H1 (cell line): Measurements from ENCODE around the gene INPP5B. TPM values are rescaled to one million over a fixed set of nuclear protein-coding genes. Genes with fewer than 3 reads are reported as not detected.

ENCODE experiments used
- CTCF ChIA-PET: fragments of 300-600 bp; sonication (Branson Sonifier 250); formaldehyde crosslinking; loops from one replicate; lab custom pipeline; 2021; ENCODE audit not compliant: partially characterized antibody; lab: Charles Lee
- POLR2A ChIA-PET: fragments of 300-600 bp; sonication (Branson Sonifier 250); formaldehyde crosslinking; loops from one replicate; lab custom pipeline; 2021; ENCODE audit warnings: inconsistent platforms; ENCODE audit not compliant: partially characterized antibody; lab: Charles Lee
- DNase-seq, 2 experiments: peaks; one replicate each; pipeline versions ENCODE4 v3.0.0 to v3.0.0-alpha.2; 2010 to 2022; ENCODE audit warnings: low spot score in 2 of 2, low read depth in 1 of 2, mixed read lengths in 1 of 2
- FAIRE-seq: peaks from 2 replicates; lab custom pipeline; 2011; peaks lifted over from hg19 to GRCh38; lab: Jason Lieb, UNC
- H2AFZ ChIP-seq: 2 replicates; pipeline ENCODE4 v1.8.1; 2012; ENCODE audit warnings: low read length, inconsistent platforms
- H2AK5ac ChIP-seq: 2 replicates; pipeline ENCODE4 v1.6.1; 2013; ENCODE audit warnings: low read depth, low read length
- H2BK120ac ChIP-seq: replicated peaks from 2 replicates; pipeline ENCODE3; 2013; ENCODE audit warnings: low read depth, low read length, inconsistent platforms
- H2BK12ac ChIP-seq: 2 replicates; pipeline ENCODE4 v1.6.1; 2013; ENCODE audit warnings: low read depth, low read length
- H2BK15ac ChIP-seq: 2 replicates; pipeline ENCODE4 v1.6.1; 2013; ENCODE audit warnings: low read length
- H2BK20ac ChIP-seq: 2 replicates; pipeline ENCODE4 v1.6.1; 2013; ENCODE audit warnings: low read length
- H2BK5ac ChIP-seq: 2 replicates; pipeline ENCODE4 v1.6.1; 2013; ENCODE audit warnings: low read depth, low read length
- H3K14ac ChIP-seq: 2 replicates; pipeline ENCODE4 v1.6.1; 2013; ENCODE audit warnings: inconsistent platforms; ENCODE audit not compliant: insufficient read length
- H3K18ac ChIP-seq: 2 replicates; pipeline ENCODE4 v1.6.1; 2013; ENCODE audit warnings: low read length; ENCODE audit errors: extremely low read depth
- H3K23ac ChIP-seq: 2 replicates; pipeline ENCODE4 v1.6.1; 2013; ENCODE audit warnings: inconsistent platforms; ENCODE audit not compliant: insufficient read length
- H3K23me2 ChIP-seq: 2 replicates; pipeline ENCODE4 v1.6.1; 2013; ENCODE audit warnings: low read depth, low read length
- H3K27ac ChIP-seq: 2 replicates; pipeline ENCODE4 v1.6.1; 2011; ENCODE audit warnings: low read depth, low read length, inconsistent platforms
- H3K27me3 ChIP-seq, 4 experiments: replicated peaks in 1 of 4; 1 replicate in 1 of 4; 2 replicates in 3 of 4; pipeline versions ENCODE4 v1.6.1 to v1.8.1; 2011 to 2013; ENCODE audit warnings: low read length in 3 of 4, mild to moderate bottlenecking in 3 of 4, inconsistent platforms in 2 of 4, mixed read lengths in 2 of 4, moderate library complexity in 1 of 4; ENCODE audit not compliant: control insufficient read depth in 3 of 4, insufficient read depth in 3 of 4; ENCODE audit errors: extremely low read depth in 1 of 4
- H3K36me3 ChIP-seq, 4 experiments: 2 replicates each; pipeline versions ENCODE4 v1.6.1 to v1.8.1; 2011 to 2013; ENCODE audit warnings: mild to moderate bottlenecking in 4 of 4, low read length in 3 of 4, moderate library complexity in 2 of 4, control low read depth in 1 of 4, inconsistent platforms in 1 of 4; ENCODE audit not compliant: insufficient read depth in 4 of 4, control insufficient read depth in 2 of 4
- H3K4ac ChIP-seq: replicated peaks from 2 replicates; pipeline ENCODE3; 2013; ENCODE audit warnings: low read length, low read depth, mixed read lengths, inconsistent platforms; ENCODE audit not compliant: insufficient read length
- H3K4me1 ChIP-seq, 4 experiments: replicated peaks in 1 of 4; 1 replicate in 1 of 4; 2 replicates in 3 of 4; pipeline versions ENCODE4 v1.6.1 to v1.8.1; 2011 to 2013; ENCODE audit warnings: low read length in 3 of 4, inconsistent platforms in 2 of 4, mixed read lengths in 1 of 4; ENCODE audit not compliant: insufficient read depth in 4 of 4, control insufficient read depth in 3 of 4
- H3K4me2 ChIP-seq, 2 experiments: 2 replicates each; pipeline versions ENCODE4 v1.6.1 to v1.8.1; 2011 to 2013; ENCODE audit warnings: low read depth in 2 of 2, low read length in 2 of 2, control low read depth in 1 of 2, inconsistent platforms in 1 of 2, mild to moderate bottlenecking in 1 of 2; ENCODE audit not compliant: insufficient read depth in 1 of 2
- H3K4me3 ChIP-seq, 4 experiments: fragments of 200-600, 300-600 bp in 1 of 4; sonication (generic), shearing (Covaris generic), sonication (Bioruptor Twin) in 1 of 4; 2 replicates each; pipeline versions ENCODE4 v1.5.1 to v1.8.1; 2011 to 2016; ENCODE audit warnings: low read length in 4 of 4, low read depth in 3 of 4, control low read depth in 2 of 4, inconsistent platforms in 2 of 4, mild to moderate bottlenecking in 2 of 4, mixed read lengths in 1 of 4, moderate library complexity in 1 of 4; ENCODE audit not compliant: insufficient read depth in 2 of 4; ENCODE audit errors: extremely low read depth in 1 of 4
- H3K56ac ChIP-seq: replicated peaks from 2 replicates; pipeline ENCODE3; 2013; ENCODE audit warnings: low read depth, mild to moderate bottlenecking, mixed read lengths, low read length, inconsistent platforms; ENCODE audit not compliant: insufficient read length
- H3K79me1 ChIP-seq: 2 replicates; pipeline ENCODE4 v1.6.1; 2013; ENCODE audit warnings: low read depth, low read length, control low read depth
- H3K79me2 ChIP-seq, 2 experiments: 2 replicates each; pipeline versions ENCODE4 v1.6.1 to v1.8.1; 2012 to 2013; ENCODE audit warnings: low read length in 2 of 2, mild to moderate bottlenecking in 2 of 2, inconsistent platforms in 1 of 2; ENCODE audit not compliant: insufficient read depth in 2 of 2, control insufficient read depth in 1 of 2
- H3K9ac ChIP-seq, 4 experiments: replicated peaks in 1 of 4; 1 replicate in 1 of 4; 2 replicates in 3 of 4; pipeline versions ENCODE4 v1.6.1 to v1.8.1; 2011 to 2013; ENCODE audit warnings: low read depth in 3 of 4, low read length in 3 of 4, control low read depth in 2 of 4, mild to moderate bottlenecking in 2 of 4, moderate library complexity in 2 of 4, inconsistent platforms in 1 of 4; ENCODE audit errors: extremely low read depth in 1 of 4
- H3K9me3 ChIP-seq, 2 experiments: 2 replicates each; pipeline versions ENCODE4 v1.6.1 to v1.8.1; 2012 to 2013; ENCODE audit warnings: mild to moderate bottlenecking in 2 of 2, moderate library complexity in 2 of 2, control low read depth in 1 of 2, inconsistent platforms in 1 of 2, low read depth in 1 of 2, low read length in 1 of 2, mixed read lengths in 1 of 2; ENCODE audit not compliant: insufficient read depth in 2 of 2
- H4K20me1 ChIP-seq, 2 experiments: replicated peaks in 1 of 2; 2 replicates each; pipeline versions ENCODE3 to v1.8.1; 2011 to 2013; ENCODE audit warnings: inconsistent platforms in 2 of 2, low read length in 2 of 2, mild to moderate bottlenecking in 1 of 2; ENCODE audit not compliant: insufficient read depth in 2 of 2, control insufficient read depth in 1 of 2
- H4K5ac ChIP-seq: 2 replicates; pipeline ENCODE4 v1.6.1; 2013; ENCODE audit warnings: low read length, low read depth, mixed read lengths, inconsistent platforms; ENCODE audit not compliant: insufficient read length
- H4K8ac ChIP-seq: 2 replicates; pipeline ENCODE4 v1.8.0; 2013; ENCODE audit warnings: mild to moderate bottlenecking, moderate library complexity, low read length, inconsistent platforms; ENCODE audit not compliant: insufficient read depth; ENCODE audit errors: extremely low read depth
- H4K91ac ChIP-seq: replicated peaks from 2 replicates; pipeline ENCODE3; 2013; ENCODE audit warnings: low read length, mixed read lengths, inconsistent platforms; ENCODE audit not compliant: insufficient read length
- GTF2F1 ChIP-seq: IDR thresholded peaks from 2 replicates; pipeline ENCODE4 v1.6.1; 2012; ENCODE audit warnings: low read depth, low read length, improper control_type of control experiment, borderline replicate concordance
- KDM5A ChIP-seq: fragments of 200-600 bp; IDR thresholded peaks from 2 replicates; pipeline ENCODE4 v1.7.1; 2012; ENCODE audit warnings: mild to moderate bottlenecking, low read length, inconsistent platforms, mixed read lengths
- RNF2 ChIP-seq: fragments of 200-900, 300-1000 bp; sonication (generic); IDR thresholded peaks from 2 replicates; pipeline ENCODE4 v1.7.1; 2016; ENCODE audit warnings: borderline replicate concordance, low read depth, mild to moderate bottlenecking, antibody characterized with exemption, low read length; ENCODE audit not compliant: poor library complexity, severe bottlenecking; ENCODE audit errors: missing control alignments
- SIN3A ChIP-seq, 2 experiments: IDR thresholded peaks in 1 of 2; conservative IDR thresholded peaks in 1 of 2; 2 replicates each; pipeline ENCODE4 v1.6.1; 2011 to 2012; ENCODE audit warnings: low read length in 2 of 2, improper control_type of control experiment in 1 of 2, low read depth in 1 of 2, mild to moderate bottlenecking in 1 of 2
- SP2 ChIP-seq: IDR thresholded peaks from 2 replicates; pipeline ENCODE4 v1.6.1; 2012; ENCODE audit warnings: mild to moderate bottlenecking, low read length, inconsistent platforms
- TAF1 ChIP-seq: IDR thresholded peaks from 2 replicates; pipeline ENCODE4 v1.6.1; 2011; ENCODE audit warnings: mild to moderate bottlenecking, low read depth, low read length
- USF2 ChIP-seq: IDR thresholded peaks from 2 replicates; pipeline ENCODE4 v1.6.1; 2011; ENCODE audit warnings: low read length, improper control_type of control experiment
- YY1 ChIP-seq: IDR thresholded peaks from 2 replicates; pipeline ENCODE4 v1.6.1; 2011; ENCODE audit warnings: low read depth, mild to moderate bottlenecking, low read length
- WGBS, 2 experiments: shearing (Covaris generic) in 1 of 2; methylation state at CpG; one replicate each; pipeline versions ENCODE4 v1.1.6 to v1.1.7; 2013 to 2015; ENCODE audit warnings: low lambda C conversion rate in 2 of 2, mixed read lengths in 2 of 2, inconsistent platforms in 1 of 2, low coverage in 1 of 2, missing lambda C conversion rate in 1 of 2; ENCODE audit not compliant: insufficient replicate concordance in 2 of 2, insufficient coverage in 1 of 2, insufficient read length in 1 of 2; ENCODE audit errors: extremely low coverage in 1 of 2, missing lambda C conversion rate in 1 of 2; 5-methylcytosine and 5-hydroxymethylcytosine counted together
- polyA plus RNA-seq, 7 experiments: library from polyadenylated mRNA; depleted of rRNA in 3 of 7; stranded (reverse) in 5 of 7; unstranded in 2 of 7; fragments of >200 nt in 5 of 7; fragments of 200-250 nt in 2 of 7; gene quantifications; 1 replicate in 5 of 7; 2 replicates in 1 of 7; 4 replicates in 1 of 7; pipeline versions ENCODE4 v1.2.1 to v1.2.3, GENCODE V29; 2011 to 2013; ENCODE audit warnings: missing spikeins in 2 of 7, mixed read lengths in 2 of 7
- total RNA-seq: library from RNA; stranded (reverse); fragmentation: NEBNext Ultra II Directional; extraction: Animal tissue kit (Norgen Biotek cat#: 25700); gene quantifications from 2 replicates; pipeline ENCODE4 v1.2.1, GENCODE V29; 2021

Gene INPP5B
- total and polyA plus RNA-seq, 2 of the 8 experiments (the other 6 are each of a cell fraction or from before 2014, with no cell fraction given): 14.0 to 23.7 TPM

GRCh38 chr1:37947364-37947763 is 511 bp upstream of the INPP5B start:
- peaks cover 3% of the 10 kb centered on the region; the same call in 1 of the 2 replicates for H3K23me2 ChIP-seq
- no peak for TF ChIP-seq SP2
- TF ChIP-seq GTF2F1: no peak
- no peak for TF ChIP-seq SIN3A (conservative IDR thresholded peaks at IDR 0.05 in 1 of 2, IDR thresholded peaks at IDR 0.05 in 1 of 2; ENCODE audit: low read depth in 1 of 2, low read length in 2 of 2)
- TF ChIP-seq USF2: no peak
- TF ChIP-seq KDM5A: no peak
- no peak for TF ChIP-seq RNF2
- no peak for TF ChIP-seq YY1
- no peak for TF ChIP-seq TAF1

More at GRCh38 chr1:37947364-37947763, 511 bp upstream of the INPP5B start:
- no peak overlapping the region for H3K56ac ChIP-seq
- H3K14ac ChIP-seq: no peak overlapping the region
- H4K91ac ChIP-seq: peak overlapping the region; percentile 84
- H3K79me1 ChIP-seq: no peaks in the 10 kb centered on the region
- no peak overlapping the region for H3K9ac ChIP-seq
- DNase-seq (no peak), FAIRE-seq (no peak)
- no peaks in the 10 kb centered on the region for H4K20me1 ChIP-seq
- no peaks in the 10 kb centered on the region for H3K27me3 ChIP-seq
- peak overlapping the region; percentile 73; the same call in 1 of the 2 replicates for H4K8ac ChIP-seq
- H3K27ac ChIP-seq: no peak overlapping the region
- H3K23ac ChIP-seq: no peak overlapping the region
- ChIA-PET POLR2A (interaction anchor here (0.8 to 2.8 kb wide), 8 partner anchors 9 to 139 kb away, joined by 3 to 12 read pairs (median 3); partner anchors contain the start of genes C1orf122, SF3A3 and YRDC), CTCF (interaction anchor here (1.0 to 6.0 kb wide), 4 partner anchors 10 to 88 kb away, joined by 3 to 47 read pairs (median 7); partner anchors contain the start of genes MTF1 and SF3A3)
- H3K4me3 ChIP-seq: peak overlapping the region in 1 of 4 experiments; percentile 71; a peak in 1 of 8 replicates
- WGBS, 2 experiments: 85% methylated on average over 6 of the region's 6 CpGs; no CpG with 5 or more reads in 1 of the 2 experiments
- no peak overlapping the region for H4K5ac ChIP-seq
- H3K4me1 ChIP-seq: peaks cover 0 to 4% (median 1%) of the 10 kb centered on the region in 4 experiments; a peak in 5 of 7 replicates
- H2BK15ac ChIP-seq: peak overlapping the region; percentile 24; the same call in 1 of the 2 replicates
- peak overlapping the region; percentile 24 for H2BK120ac ChIP-seq
- peak overlapping the region; percentile 4 for H3K4ac ChIP-seq
- peak overlapping the region; percentile 98; the same call in 1 of the 2 replicates for H2BK5ac ChIP-seq
- peak overlapping the region; percentile 68 for H2AFZ ChIP-seq
- no peaks in the 10 kb centered on the region for H3K79me2 ChIP-seq
- H3K36me3 ChIP-seq: no peaks in the 10 kb centered on the region
- no peak overlapping the region; the same call in 1 of the 2 replicates for H3K18ac ChIP-seq
- H2AK5ac ChIP-seq: no peak overlapping the region
- H2BK20ac ChIP-seq: no peak overlapping the region
- peak overlapping the region; percentile 73 to 78; a peak in 1 of 4 replicates for H3K4me2 ChIP-seq
- no peaks in the 10 kb centered on the region for H3K9me3 ChIP-seq
- no peak overlapping the region; the same call in 1 of the 2 replicates for H2BK12ac ChIP-seq
